Stimulated activated CD8-positive, alpha-beta memory T cell treated with anti-CD3 and anti-CD28 coated beads, Interleukin-7, amount 100 ng/mL, for 4 hours (primary cell): Measurements from ENCODE around the gene PKIB.
"Not testable (repeated sequence)": the region's sequence is repeated elsewhere in the genome, so short reads cannot be mapped to it uniquely, and the experiment has no call there.

Experiments
- DNase-seq, 2 donors: peaks; one replicate each; pipeline ENCODE4 v3.0.0-alpha.2; 2020; ENCODE audit warnings: low read depth in 2 of 2

The PKIB gene, protein sequence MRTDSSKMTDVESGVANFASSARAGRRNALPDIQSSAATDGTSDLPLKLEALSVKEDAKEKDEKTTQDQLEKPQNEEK

GRCh38 chr6:122609881-122610689 is at the start of gene PKIB:
Gene PKIB (plus strand): TSS chr6:122610405. CDS start chr6:122717795, 107,390 bp downstream.
- DNase-seq, result peak in 1 of 2 donors; percentile 10

DNA sequence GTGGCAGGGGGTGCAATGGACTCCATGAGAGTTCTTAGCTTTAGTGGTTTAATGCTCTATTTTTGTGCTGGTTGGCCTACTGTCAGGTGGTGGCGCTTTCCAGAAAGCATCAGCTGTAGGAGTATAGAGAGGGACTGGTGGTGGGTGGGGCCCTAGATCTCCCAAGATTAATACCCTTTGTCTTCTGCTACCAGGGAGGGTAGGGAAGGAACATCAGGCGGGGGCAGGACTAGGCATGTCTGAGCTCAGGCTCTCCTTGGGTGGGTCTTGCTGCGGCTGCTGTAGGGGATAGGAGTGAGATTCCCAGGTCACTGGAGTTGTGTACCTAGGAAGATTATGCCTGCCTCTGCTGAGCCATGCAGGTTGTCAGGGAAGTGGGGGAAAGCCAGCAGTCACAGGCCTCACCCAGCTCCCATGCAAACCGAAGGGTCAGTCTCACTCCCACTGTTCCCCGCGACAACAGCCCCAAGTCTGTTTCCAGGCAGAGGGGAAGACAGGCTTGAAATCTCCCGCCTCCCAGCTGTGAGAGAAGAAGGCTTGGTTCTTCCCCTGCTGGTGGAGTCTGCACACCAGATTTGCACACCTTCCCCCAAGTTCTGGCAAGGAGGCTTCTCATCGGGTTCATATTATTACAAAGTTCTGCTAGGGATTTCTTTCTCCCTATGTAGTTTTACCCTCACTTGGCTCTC is 46.7 kb upstream of the PKIB start:
- DNase-seq, result no peak

DNA sequence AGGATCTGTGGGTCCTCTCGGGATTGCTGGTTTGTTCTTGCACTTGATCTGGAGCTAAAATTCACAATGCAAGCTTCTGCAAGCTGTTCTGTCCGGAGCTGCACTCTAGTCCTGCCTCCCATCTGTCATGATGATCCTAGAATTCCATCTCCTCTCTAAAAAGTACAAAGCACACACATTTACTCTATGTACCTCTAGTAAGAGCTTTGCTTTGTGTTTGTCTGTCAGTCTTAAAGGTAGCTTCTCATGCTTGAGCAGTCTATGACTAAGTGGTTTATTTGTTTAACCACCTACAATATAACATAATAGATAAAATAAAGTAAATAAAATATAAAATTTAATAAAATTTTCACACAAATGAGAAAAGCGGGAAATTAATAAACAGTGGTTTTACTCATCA is 46.0 kb upstream of the PKIB start:
- DNase-seq, result no peak

DNA sequence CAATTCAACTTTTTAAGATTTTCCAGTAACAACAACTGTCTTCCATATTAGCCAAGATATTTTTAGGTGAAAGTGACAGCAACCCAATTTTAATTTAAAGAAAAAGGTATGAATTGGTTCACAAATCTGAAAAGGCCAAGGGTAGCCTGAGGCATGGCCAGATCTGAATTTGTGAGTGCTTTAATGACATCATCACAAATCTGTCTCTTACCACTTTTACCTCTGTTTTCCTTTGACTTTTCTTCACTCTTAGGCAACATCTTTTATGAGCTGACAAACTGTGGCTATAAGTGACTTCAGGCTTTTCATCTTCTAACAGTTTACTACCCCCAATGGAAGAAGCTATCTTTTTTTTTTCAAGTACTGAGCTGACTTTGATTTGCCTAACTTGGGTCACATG is 44.5 kb upstream of the PKIB start:
- no peak for DNase-seq

DNA sequence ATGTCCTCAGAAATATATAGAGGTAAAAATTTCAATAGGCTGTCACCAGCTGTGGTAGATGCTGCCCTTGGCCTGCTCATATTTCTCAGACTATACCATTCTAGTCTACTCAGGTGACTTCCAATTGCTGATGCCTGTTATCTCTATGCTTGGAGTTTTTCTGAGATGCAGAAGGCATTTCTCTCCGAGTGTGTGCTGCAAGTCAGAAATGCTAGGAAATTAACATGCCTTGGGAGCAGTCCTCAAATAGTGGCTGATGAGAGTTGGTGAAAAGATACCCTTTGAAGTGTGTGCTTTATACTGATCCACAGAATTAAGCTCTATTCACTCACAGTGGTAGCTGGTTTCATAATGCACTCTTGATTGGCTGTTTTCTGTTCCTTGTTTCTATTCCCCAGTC is 43.2 kb upstream of the PKIB start:
- no peak for DNase-seq

DNA sequence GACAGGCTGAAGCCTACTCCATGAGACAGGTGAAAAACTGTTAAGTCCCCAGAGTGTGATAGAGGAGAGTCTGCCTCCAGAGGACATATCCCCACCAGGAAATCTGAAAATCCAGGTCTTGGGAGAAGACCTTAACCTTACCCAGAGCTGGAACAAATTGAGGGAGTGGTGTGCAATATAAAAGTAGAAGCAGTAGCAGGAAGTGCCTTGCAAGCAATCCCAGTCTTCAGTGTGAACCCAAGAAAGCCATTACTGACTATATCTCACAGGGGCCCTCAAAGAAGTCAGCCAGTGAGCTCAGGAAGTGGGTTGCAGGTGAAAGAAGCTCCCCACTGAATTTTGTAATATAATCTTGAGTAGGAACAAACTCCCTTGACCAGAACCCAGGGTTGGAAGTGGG is 41.9 kb upstream of the PKIB start:
- no peak for DNase-seq

DNA sequence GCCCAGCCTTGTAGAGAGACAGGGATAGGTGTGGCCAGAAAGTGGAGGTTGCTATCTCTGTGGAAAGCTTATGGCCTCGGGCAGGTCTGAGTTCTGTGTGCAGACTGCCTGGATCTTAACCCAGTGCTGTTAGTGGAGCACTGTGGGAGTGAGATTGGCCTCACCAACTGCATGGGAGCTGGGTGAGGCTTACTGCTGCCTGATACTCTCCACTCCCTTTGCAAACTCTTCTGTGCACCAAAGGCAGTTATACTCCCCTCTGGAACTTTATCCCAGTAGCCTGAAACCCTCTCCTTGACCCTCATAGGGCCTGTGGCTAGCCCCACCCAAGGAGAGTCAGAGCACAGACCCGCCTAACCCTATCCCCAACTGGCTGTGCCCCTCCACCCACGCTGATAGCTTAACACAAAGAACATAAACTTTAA is 41.4 kb upstream of the PKIB start:
- no peak for DNase-seq

- no peak for DNase-seq
These were observed 40.9 kb upstream of the PKIB start for GRCh38 chr6:122569230-122569771.

DNA sequence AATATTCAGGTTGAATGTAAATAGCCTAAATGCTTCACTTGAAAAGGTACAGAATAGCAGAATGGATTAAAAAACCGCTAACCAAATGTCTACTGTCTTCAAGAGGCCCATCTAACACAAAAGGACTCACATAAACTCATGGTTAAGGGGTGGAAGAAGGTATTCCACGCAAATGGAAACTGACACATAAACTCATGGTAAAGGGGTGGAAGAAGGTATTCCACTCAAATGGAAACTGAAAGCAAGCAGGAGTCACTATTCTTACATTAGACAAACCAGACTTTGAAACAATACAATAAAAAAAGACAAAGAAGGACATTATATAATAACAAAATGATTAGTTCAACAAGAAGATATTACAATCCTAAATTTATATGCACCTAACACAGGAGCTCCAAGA is 38.3 kb upstream of the PKIB start:
- DNase-seq, result no peak

DNA sequence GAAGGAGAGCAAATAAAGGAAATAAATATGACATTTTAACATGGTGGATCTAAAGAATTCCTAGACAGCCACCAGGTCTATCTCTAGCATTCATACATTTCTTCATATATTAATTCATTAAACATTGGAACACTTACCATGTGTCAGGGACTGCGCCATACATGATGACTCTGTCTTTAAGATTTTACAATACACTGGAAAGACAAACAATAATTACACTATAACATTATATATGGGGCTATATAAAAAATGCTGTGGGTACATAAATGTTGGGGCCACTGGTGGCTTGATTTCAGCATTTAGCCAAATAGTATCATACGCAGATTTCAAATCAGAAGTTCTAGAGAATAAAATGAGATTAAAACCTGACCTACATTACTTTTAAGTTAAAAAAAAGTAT is 33.3 kb upstream of the PKIB start:
- no peak for DNase-seq

DNA sequence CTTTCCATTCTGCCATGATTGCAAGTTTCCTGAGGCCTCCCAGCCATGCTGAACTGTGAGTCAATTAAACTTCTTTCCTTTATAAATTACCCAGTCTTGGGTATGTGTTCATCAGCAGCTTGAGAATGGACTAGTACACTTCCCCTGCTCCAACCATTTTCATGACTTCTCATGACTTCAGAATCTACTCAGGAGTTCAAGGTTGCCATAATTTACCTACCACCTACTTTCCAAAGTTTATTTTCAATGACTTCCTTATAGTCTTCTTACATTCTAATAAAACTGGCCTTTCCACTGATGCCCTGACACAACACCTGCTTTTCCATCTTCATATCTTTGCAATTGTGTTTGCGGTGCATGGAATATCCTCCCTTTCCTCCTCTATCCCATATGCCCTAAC is 31.2 kb upstream of the PKIB start:
- no peak for DNase-seq

GRCh38 chr6:122580737-122581136 is 29.5 kb upstream of the PKIB start:
- no peak for DNase-seq

DNA sequence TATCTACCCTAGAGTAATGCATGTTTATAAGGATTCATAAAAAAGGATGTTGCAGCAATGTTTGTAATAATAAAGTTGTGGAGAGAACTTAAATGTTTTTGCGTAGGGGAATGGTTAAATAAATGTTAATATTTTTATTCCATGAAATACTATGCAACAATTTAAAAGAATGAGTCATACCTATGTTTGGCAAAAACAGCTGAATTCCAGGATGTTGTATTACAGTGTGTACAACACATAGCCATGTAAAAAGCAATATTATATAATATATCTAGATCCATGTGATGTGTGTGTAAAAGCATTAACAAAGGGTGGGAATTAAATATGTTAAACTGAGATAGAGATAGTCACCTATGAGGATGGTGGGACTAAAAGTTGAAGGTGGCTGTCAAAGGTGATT is 21.1 kb upstream of the PKIB start:
- no peak for DNase-seq

- not testable (repeated sequence) for DNase-seq
These were observed 11.9 kb upstream of the PKIB start for GRCh38 chr6:122598295-122598694.

DNA sequence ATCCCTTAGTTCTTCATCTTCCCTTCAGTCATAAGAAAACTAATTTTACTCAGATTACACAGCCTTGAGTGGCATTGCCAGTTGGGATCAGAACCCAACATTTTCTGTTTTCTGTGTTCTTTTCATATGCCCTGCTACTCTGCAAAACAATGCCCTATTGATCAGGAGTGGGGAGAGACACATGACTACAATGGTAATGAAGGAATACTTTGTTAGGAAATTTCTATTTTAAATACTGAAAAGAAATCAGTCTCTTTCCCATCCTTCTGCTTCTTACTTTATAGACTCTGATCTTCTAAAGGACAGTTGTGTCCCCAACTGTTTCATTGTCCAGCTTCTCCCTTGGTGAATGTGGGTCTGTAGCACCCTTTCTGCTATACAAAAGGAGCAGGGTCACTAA is 5.5 kb upstream of the PKIB start:
- DNase-seq, result no peak

- no peak for DNase-seq
These were observed 668 bp downstream of the PKIB start for GRCh38 chr6:122610690-122611455.

DNA sequence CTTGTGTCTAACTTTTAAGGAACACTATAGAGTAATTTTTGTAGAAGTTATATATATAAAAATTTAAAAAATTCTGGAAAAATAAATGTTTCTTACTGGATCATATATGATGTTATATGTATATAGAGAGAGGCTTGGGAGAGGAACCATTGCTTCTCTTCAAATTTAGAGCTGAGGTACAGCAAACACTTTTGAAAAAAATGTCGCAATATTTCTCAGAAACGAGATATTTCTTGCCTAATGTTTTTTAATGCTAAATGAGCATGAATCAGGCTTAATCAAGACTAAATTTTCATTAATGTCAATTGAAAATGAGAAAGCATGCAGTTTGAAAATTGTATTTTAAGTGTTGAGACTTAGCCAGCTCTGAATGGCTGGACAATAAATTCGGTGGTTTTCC is 2.6 kb downstream of the PKIB start:
- no peak for DNase-seq

DNA sequence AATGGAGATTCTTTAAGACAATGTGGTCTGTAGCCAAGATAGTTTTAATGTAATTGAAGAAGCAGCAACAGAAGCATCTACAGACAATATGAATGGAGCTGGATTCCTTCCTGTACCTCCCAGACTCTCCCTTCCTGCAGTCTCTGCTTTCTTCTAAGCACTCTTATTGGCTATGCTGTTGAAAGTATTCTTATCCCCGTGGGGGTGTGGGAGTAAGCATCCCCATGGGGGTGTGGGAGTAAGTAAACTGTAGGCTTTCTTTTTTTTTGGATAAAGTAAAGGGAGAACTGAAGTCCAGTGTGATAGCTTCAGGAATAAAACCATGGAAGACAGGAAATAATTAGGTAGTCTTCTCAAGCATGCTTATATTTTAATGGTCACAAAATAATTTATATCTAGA is 4.1 kb downstream of the PKIB start:
- DNase-seq, result no peak

DNA sequence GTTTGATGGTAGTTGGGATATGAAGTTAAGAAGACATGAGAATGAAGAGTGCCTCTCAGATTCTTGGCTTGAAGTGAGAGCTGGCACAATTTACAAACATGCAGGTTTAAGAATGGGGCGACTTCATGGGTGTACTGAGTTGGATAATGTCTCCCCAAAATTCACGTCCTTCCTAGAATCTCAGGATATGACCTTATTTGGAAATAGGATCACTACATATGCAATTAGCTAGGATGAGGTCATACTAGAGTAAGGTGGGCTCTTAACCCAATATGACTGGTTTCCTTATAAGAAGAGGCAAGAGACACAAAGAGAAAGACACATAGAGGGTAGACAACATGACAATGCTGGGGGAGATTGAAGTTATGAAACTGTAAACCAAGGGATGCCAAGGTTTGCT is 5.2 kb downstream of the PKIB start:
- no peak for DNase-seq

DNA sequence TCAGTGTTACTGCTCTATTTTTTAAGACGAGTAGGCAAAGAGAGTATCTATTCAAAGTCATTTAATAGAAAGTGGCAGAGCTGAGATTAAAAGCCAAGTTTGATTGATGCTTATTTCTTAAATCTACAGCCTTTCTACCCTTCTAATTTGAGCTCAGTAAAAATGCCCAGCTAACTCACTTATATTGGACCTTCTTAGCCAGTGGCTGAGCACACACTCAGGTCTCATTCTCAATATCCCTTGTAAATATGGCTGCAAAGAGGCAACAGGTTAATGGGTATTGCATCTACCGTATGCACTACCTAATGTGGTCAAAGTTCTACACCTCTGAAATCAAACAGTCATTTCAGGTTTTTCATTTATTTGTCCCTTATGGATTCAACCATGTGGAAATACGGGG is 6.7 kb downstream of the PKIB start:
- no peak for DNase-seq

DNA sequence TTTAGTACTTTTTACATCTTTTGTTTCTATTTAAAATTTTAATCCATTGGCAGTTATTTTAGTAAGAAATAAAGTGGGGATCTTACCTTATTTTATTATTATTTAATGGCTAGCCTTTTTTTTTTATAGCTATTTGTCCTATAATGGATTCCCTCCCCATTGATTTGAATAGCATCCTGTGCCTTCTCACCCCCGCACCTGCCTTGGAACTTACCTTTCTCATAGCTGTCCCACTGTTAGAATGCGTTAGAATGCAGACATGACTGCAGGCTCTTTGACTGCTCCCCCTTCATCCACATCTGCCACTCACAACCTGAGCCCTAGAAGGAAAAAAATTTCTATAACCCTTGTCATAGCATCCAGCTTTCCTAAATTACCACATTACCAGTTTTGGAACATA is 9.1 kb downstream of the PKIB start:
- no peak for DNase-seq

- no peak for DNase-seq
These were observed 10.2 kb downstream of the PKIB start for GRCh38 chr6:122620428-122620827.
